Uterus (tissue), 2 donors: ENCODE results near the gene ROBO2.

Experiments
- POLR2A ChIP-seq, 2 donors: fragments of 450-650 bp; IDR thresholded peaks; one replicate each; pipeline ENCODE4 v1.6.1; 2016; ENCODE audit warnings: antibody characterized with exemption in 2 of 2, mild to moderate bottlenecking in 1 of 2, moderate library complexity in 1 of 2
- TF ChIP-seq, protein P1 (sequence below), 4 experiments: fragments of 200-600 bp in 2 of 4; fragments of 450-650 bp in 2 of 4; sonication (generic) in 2 of 4; IDR thresholded peaks; one replicate each; pipeline ENCODE4 v1.5.1; 2016 to 2019; ENCODE audit warnings: antibody characterized with exemption in 4 of 4, mild to moderate bottlenecking in 2 of 4, moderate library complexity in 1 of 4

DNA sequence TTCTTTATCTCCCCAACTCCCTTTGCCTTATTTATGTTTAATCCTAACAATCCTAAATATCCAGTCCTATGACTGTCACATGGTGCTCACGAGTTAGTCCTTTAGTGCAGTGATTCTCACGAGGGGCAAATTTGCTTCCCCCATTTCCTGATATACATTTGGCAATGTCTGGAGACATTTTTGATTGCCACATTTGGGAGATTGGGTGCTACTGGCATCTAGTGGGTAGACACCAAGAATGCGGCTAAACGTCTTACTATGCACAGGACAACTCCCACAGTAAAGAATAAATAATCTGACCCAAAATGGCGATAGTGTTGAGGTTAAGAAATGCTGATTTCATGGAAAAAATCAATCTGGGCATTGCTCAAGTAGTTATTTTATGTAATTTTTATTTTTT, 466.5 kb downstream of the ROBO2 start:
- TF ChIP-seq, protein P1, sequence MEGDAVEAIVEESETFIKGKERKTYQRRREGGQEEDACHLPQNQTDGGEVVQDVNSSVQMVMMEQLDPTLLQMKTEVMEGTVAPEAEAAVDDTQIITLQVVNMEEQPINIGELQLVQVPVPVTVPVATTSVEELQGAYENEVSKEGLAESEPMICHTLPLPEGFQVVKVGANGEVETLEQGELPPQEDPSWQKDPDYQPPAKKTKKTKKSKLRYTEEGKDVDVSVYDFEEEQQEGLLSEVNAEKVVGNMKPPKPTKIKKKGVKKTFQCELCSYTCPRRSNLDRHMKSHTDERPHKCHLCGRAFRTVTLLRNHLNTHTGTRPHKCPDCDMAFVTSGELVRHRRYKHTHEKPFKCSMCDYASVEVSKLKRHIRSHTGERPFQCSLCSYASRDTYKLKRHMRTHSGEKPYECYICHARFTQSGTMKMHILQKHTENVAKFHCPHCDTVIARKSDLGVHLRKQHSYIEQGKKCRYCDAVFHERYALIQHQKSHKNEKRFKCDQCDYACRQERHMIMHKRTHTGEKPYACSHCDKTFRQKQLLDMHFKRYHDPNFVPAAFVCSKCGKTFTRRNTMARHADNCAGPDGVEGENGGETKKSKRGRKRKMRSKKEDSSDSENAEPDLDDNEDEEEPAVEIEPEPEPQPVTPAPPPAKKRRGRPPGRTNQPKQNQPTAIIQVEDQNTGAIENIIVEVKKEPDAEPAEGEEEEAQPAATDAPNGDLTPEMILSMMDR (IDR thresholded peaks at IDR 0.05) = no peak
- no peak for TF ChIP-seq POLR2A (IDR thresholded peaks at IDR 0.05)
